ENCODE data around the gene SEC63.
"Not testable (repeated sequence)": the region's sequence is repeated elsewhere in the genome, so short reads cannot be mapped to it uniquely, and the experiment has no call there.

SEC63 gene

DNA sequence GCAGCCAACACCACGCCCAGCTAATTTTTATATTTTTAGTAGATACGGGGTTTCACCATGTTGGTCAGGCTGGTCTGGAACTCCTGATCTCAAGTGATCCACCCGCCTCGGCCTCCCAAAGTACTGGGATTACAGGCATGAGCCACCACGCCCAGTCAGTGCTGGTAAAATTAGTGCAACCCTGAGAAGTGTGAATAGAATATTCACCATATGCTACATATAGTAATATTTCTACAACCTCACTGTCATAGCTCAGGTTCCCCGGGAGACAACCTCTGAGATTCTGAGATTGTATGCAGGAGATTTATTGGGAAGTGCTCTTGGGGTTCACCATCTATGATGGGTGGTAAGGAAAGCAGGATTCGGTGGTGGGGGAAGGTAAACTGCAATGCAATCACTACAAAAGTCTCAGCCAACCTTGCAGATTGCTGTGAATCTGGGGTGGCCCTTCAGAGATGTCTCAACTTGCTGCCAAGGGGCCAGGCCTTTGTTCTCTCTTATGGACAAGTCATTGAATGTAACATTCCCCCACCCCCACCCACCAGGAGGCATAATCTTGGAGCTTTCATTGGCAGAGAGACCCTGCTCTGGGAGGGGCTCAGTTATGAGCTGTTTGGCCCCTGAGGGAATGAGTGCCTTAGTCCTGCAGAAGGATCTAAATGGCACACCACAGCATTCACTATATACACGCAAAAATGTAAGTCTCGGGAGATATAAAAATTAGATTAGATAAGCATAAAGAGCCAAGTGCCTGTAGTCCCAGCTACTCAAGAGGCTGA lies 34.0 kb upstream of the SEC63 start:
- TF ChIP-seq, protein P1, sequence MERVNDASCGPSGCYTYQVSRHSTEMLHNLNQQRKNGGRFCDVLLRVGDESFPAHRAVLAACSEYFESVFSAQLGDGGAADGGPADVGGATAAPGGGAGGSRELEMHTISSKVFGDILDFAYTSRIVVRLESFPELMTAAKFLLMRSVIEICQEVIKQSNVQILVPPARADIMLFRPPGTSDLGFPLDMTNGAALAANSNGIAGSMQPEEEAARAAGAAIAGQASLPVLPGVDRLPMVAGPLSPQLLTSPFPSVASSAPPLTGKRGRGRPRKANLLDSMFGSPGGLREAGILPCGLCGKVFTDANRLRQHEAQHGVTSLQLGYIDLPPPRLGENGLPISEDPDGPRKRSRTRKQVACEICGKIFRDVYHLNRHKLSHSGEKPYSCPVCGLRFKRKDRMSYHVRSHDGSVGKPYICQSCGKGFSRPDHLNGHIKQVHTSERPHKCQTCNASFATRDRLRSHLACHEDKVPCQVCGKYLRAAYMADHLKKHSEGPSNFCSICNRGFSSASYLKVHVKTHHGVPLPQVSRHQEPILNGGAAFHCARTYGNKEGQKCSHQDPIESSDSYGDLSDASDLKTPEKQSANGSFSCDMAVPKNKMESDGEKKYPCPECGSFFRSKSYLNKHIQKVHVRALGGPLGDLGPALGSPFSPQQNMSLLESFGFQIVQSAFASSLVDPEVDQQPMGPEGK (CRISPR knock-in tag; IDR thresholded peaks at IDR 0.05; ENCODE audit: borderline replicate concordance) = no peak
- TF ChIP-seq ARNTL (CRISPR knock-in tag; IDR thresholded peaks at IDR 0.05; ENCODE audit: borderline replicate concordance, low read depth) (no peak), OSR1 (CRISPR knock-in tag; IDR thresholded peaks at IDR 0.05) (no peak), ZNF8 (CRISPR knock-in tag; IDR thresholded peaks at IDR 0.05) (no peak), ZFP30 (CRISPR knock-in tag; IDR thresholded peaks at IDR 0.05) (no peak), ZC3H10 (CRISPR knock-in tag; IDR thresholded peaks at IDR 0.05) (no peak), ISL1 (CRISPR knock-in tag; IDR thresholded peaks at IDR 0.05) (no peak), TOX (CRISPR knock-in tag; IDR thresholded peaks at IDR 0.05; ENCODE audit: borderline replicate concordance) (no peak), GLIS3 (CRISPR knock-in tag; IDR thresholded peaks at IDR 0.05) (no peak), CSDC2 (CRISPR knock-in tag; IDR thresholded peaks at IDR 0.05) (no peak)
- TF ChIP-seq, protein P2, sequence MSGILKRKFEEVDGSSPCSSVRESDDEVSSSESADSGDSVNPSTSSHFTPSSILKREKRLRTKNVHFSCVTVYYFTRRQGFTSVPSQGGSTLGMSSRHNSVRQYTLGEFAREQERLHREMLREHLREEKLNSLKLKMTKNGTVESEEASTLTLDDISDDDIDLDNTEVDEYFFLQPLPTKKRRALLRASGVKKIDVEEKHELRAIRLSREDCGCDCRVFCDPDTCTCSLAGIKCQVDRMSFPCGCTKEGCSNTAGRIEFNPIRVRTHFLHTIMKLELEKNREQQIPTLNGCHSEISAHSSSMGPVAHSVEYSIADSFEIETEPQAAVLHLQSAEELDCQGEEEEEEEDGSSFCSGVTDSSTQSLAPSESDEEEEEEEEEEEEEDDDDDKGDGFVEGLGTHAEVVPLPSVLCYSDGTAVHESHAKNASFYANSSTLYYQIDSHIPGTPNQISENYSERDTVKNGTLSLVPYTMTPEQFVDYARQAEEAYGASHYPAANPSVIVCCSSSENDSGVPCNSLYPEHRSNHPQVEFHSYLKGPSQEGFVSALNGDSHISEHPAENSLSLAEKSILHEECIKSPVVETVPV (CRISPR knock-in tag; IDR thresholded peaks at IDR 0.05) = no peak
- TF ChIP-seq, protein P3, sequence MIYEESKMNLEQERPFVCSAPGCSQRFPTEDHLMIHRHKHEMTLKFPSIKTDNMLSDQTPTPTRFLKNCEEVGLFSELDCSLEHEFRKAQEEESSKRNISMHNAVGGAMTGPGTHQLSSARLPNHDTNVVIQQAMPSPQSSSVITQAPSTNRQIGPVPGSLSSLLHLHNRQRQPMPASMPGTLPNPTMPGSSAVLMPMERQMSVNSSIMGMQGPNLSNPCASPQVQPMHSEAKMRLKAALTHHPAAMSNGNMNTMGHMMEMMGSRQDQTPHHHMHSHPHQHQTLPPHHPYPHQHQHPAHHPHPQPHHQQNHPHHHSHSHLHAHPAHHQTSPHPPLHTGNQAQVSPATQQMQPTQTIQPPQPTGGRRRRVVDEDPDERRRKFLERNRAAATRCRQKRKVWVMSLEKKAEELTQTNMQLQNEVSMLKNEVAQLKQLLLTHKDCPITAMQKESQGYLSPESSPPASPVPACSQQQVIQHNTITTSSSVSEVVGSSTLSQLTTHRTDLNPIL (CRISPR knock-in tag; IDR thresholded peaks at IDR 0.05; ENCODE audit: low read depth) = no peak
- no peak for ATAC-seq

DNA sequence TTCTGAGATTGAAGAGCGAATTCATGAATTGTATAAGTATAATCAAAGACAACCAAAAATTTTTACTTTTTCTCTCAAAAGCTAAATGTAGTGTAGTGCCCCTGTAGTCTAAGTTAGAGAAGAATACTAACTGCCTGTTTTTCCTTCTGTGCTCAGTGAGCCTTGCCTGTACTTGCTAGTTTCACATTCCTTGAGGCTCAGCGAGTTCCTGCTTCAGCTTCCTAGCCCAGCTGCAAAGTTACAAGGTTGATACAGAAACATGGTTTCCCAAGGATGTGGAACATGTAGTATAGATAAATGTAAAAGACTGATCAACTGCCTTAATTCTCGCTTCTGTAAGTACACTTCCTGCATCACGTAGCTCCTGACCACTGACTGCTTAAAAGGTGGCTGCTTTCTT lies 33.1 kb upstream of the SEC63 start:
- TF ChIP-seq ARNTL (CRISPR knock-in tag; IDR thresholded peaks at IDR 0.05; ENCODE audit: borderline replicate concordance, low read depth) = no peak
- TF ChIP-seq, protein P3 (CRISPR knock-in tag; IDR thresholded peaks at IDR 0.05; ENCODE audit: low read depth) = no peak
- no peak for ATAC-seq

DNA sequence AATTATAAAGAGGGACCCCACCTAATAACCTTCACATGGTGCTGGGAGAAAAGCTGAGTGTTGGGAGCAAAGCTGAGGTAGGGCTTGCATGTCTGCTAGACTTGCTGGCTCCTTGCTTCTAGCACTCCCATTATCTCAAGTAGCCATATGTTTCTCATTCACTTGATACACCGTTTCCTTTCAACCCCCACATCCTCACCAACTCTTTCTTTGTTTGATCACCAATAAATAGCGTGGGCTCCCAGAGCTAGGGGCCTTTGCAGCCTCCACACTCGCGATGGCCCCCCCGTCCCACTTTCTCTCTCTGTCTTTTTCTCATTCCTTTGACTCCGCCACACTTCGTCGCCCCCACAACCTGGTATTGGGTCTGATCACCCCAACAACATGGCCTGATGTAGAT lies 32.6 kb upstream of the SEC63 start:
- ATAC-seq = not testable (repeated sequence)

DNA sequence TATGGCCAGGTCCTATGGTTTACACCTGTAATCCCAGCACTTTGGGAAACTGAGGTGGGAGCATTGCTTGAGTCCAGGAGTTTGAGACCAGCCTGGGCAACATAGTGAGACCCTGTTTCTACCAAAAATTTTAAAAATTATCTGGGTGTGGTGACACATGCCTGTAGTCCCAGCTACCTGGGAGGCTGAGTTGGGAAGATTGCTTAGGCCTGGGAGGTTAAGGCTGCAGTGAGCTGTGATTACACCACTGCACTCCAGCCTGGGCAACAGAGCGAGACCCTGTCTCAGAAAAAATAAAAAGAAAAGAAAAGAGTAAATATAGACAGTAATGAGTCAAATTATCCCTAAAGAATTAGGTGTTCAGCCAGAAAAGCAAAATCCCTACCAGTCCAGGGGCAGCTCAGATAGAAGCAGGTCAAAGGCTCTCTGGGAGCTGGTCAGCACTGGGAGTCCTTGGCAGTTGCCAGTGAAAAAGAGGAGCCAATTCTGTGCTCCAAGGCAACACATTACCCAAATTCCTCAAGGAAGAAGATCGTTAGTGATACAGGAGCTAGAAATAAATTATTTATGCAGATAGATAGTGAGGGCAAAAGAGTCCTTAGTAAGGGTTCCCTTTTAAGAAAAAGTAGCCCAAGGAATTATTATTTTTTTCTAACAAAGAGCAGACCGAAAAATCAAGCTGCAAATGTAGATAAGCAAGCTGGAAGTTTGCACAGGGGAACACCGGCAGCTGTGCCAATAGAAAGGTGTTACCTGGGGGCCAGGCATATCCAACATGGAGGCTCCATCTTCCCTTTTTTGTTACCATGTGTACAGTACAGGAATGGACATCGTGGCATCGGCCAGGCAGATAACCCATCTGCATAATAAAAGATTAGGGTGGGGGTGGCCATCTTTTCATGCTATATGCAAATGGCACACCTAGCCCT lies 31.4 kb upstream of the SEC63 start:
- ATAC-seq = no peak
- no peak for TF ChIP-seq OSR1 (CRISPR knock-in tag; IDR thresholded peaks at IDR 0.05)
- no peak for TF ChIP-seq SNAI2 (CRISPR knock-in tag; IDR thresholded peaks at IDR 0.05)
- TF ChIP-seq, protein P4, sequence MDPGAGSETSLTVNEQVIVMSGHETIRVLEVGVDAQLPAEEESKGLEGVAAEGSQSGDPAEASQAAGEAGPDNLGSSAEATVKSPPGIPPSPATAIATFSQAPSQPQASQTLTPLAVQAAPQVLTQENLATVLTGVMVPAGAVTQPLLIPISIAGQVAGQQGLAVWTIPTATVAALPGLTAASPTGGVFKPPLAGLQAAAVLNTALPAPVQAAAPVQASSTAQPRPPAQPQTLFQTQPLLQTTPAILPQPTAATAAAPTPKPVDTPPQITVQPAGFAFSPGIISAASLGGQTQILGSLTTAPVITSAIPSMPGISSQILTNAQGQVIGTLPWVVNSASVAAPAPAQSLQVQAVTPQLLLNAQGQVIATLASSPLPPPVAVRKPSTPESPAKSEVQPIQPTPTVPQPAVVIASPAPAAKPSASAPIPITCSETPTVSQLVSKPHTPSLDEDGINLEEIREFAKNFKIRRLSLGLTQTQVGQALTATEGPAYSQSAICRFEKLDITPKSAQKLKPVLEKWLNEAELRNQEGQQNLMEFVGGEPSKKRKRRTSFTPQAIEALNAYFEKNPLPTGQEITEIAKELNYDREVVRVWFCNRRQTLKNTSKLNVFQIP (CRISPR knock-in tag; IDR thresholded peaks at IDR 0.05; ENCODE audit: borderline replicate concordance, low read depth) = no peak
- TF ChIP-seq ZFP3 (CRISPR knock-in tag; IDR thresholded peaks at IDR 0.05) = no peak
- TF ChIP-seq, protein P3 (CRISPR knock-in tag; IDR thresholded peaks at IDR 0.05; ENCODE audit: low read depth) = no peak
- TF ChIP-seq ZNF70 (CRISPR knock-in tag; IDR thresholded peaks at IDR 0.05) = no peak
- TF ChIP-seq ARNTL (CRISPR knock-in tag; IDR thresholded peaks at IDR 0.05; ENCODE audit: borderline replicate concordance, low read depth) = no peak
- TF ChIP-seq GLIS3 (CRISPR knock-in tag; IDR thresholded peaks at IDR 0.05) = no peak
- TF ChIP-seq CSDC2 (CRISPR knock-in tag; IDR thresholded peaks at IDR 0.05) = no peak
- TF ChIP-seq, protein P1 (CRISPR knock-in tag; IDR thresholded peaks at IDR 0.05; ENCODE audit: borderline replicate concordance) = no peak
- TF ChIP-seq, protein P5, sequence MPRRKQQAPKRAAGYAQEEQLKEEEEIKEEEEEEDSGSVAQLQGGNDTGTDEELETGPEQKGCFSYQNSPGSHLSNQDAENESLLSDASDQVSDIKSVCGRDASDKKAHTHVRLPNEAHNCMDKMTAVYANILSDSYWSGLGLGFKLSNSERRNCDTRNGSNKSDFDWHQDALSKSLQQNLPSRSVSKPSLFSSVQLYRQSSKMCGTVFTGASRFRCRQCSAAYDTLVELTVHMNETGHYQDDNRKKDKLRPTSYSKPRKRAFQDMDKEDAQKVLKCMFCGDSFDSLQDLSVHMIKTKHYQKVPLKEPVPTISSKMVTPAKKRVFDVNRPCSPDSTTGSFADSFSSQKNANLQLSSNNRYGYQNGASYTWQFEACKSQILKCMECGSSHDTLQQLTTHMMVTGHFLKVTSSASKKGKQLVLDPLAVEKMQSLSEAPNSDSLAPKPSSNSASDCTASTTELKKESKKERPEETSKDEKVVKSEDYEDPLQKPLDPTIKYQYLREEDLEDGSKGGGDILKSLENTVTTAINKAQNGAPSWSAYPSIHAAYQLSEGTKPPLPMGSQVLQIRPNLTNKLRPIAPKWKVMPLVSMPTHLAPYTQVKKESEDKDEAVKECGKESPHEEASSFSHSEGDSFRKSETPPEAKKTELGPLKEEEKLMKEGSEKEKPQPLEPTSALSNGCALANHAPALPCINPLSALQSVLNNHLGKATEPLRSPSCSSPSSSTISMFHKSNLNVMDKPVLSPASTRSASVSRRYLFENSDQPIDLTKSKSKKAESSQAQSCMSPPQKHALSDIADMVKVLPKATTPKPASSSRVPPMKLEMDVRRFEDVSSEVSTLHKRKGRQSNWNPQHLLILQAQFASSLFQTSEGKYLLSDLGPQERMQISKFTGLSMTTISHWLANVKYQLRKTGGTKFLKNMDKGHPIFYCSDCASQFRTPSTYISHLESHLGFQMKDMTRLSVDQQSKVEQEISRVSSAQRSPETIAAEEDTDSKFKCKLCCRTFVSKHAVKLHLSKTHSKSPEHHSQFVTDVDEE (CRISPR knock-in tag; IDR thresholded peaks at IDR 0.05) = no peak

All from SK-N-SH treated with all-trans-retinoic acid at 6 μM for 48 hours (cell line).